ENCODE data around the gene ASIC4. TPM values are rescaled to one million over a fixed set of nuclear protein-coding genes. Genes with fewer than 3 reads are reported as not detected.
A peak's percentile ranks its signal among the peaks of the same experiment; 100 is the strongest.

Gene ASIC4
- total and polyA plus RNA-seq, 2 of the 13 experiments (the other 11 are each of a cell fraction or from before 2014, with no cell fraction given) = 0.03 TPM; not detected in 1

DNA sequence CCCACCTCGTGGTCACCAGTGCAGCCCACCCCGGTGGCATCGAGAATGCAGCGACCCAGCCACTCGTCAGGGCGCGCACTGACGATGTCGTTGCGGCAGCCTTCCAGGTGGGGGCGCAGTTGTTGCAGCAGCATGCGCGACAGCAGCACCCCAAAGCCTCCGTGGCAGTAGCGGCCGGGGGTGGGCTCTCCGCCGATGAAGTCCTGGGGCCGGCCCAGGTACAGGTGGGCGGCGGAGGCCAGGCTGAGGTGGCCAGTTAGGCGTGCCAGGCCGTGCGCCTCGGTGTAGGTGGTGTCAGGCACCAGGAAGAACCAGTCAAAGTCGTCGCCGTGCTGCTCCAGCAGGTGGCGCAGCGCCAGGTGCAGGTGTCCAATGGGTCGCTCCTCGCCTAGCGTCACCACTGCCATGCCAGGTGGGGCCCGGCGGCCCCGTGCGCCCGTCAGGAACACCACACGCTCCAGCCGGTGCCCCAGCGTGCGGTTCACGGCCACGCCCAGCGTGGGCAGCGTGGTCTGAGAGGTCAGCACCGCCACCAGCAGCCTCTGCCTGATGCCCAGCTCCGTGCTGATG lies 27.4 kb downstream of the ASIC4 start (continued):
- TF ChIP-seq, protein P1, sequence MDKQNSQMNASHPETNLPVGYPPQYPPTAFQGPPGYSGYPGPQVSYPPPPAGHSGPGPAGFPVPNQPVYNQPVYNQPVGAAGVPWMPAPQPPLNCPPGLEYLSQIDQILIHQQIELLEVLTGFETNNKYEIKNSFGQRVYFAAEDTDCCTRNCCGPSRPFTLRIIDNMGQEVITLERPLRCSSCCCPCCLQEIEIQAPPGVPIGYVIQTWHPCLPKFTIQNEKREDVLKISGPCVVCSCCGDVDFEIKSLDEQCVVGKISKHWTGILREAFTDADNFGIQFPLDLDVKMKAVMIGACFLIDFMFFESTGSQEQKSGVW (CRISPR knock-in tag; IDR thresholded peaks at IDR 0.05; ENCODE audit: borderline replicate concordance) = no peak
- TF ChIP-seq ZNF749 (CRISPR knock-in tag; IDR thresholded peaks at IDR 0.05; ENCODE audit: borderline replicate concordance) (peak; percentile 71; the same call in 1 of the 2 replicates), ZNF615 (CRISPR knock-in tag; IDR thresholded peaks at IDR 0.05; ENCODE audit: borderline replicate concordance) (no peak), ZNF550 (CRISPR knock-in tag; IDR thresholded peaks at IDR 0.05; ENCODE audit: borderline replicate concordance) (no peak), ZNF468 (CRISPR knock-in tag; IDR thresholded peaks at IDR 0.05) (no peak), MAF1 (CRISPR knock-in tag; IDR thresholded peaks at IDR 0.05; ENCODE audit: borderline replicate concordance) (no peak)
- TF ChIP-seq, protein P2, sequence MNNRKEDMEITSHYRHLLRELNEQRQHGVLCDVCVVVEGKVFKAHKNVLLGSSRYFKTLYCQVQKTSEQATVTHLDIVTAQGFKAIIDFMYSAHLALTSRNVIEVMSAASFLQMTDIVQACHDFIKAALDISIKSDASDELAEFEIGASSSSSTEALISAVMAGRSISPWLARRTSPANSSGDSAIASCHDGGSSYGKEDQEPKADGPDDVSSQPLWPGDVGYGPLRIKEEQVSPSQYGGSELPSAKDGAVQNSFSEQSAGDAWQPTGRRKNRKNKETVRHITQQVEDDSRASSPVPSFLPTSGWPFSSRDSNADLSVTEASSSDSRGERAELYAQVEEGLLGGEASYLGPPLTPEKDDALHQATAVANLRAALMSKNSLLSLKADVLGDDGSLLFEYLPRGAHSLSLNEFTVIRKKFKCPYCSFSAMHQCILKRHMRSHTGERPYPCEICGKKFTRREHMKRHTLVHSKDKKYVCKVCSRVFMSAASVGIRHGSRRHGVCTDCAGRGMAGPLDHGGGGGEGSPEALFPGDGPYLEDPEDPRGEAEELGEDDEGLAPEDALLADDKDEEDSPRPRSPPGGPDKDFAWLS (CRISPR knock-in tag; IDR thresholded peaks at IDR 0.05; ENCODE audit: borderline replicate concordance) = peak; percentile 91; the same call in 1 of the 2 replicates
- TF ChIP-seq, protein P3, sequence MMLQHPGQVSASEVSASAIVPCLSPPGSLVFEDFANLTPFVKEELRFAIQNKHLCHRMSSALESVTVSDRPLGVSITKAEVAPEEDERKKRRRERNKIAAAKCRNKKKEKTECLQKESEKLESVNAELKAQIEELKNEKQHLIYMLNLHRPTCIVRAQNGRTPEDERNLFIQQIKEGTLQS (CRISPR knock-in tag; IDR thresholded peaks at IDR 0.05) = no peak; the same call in none of the 2 replicates
- TF ChIP-seq, protein P4, sequence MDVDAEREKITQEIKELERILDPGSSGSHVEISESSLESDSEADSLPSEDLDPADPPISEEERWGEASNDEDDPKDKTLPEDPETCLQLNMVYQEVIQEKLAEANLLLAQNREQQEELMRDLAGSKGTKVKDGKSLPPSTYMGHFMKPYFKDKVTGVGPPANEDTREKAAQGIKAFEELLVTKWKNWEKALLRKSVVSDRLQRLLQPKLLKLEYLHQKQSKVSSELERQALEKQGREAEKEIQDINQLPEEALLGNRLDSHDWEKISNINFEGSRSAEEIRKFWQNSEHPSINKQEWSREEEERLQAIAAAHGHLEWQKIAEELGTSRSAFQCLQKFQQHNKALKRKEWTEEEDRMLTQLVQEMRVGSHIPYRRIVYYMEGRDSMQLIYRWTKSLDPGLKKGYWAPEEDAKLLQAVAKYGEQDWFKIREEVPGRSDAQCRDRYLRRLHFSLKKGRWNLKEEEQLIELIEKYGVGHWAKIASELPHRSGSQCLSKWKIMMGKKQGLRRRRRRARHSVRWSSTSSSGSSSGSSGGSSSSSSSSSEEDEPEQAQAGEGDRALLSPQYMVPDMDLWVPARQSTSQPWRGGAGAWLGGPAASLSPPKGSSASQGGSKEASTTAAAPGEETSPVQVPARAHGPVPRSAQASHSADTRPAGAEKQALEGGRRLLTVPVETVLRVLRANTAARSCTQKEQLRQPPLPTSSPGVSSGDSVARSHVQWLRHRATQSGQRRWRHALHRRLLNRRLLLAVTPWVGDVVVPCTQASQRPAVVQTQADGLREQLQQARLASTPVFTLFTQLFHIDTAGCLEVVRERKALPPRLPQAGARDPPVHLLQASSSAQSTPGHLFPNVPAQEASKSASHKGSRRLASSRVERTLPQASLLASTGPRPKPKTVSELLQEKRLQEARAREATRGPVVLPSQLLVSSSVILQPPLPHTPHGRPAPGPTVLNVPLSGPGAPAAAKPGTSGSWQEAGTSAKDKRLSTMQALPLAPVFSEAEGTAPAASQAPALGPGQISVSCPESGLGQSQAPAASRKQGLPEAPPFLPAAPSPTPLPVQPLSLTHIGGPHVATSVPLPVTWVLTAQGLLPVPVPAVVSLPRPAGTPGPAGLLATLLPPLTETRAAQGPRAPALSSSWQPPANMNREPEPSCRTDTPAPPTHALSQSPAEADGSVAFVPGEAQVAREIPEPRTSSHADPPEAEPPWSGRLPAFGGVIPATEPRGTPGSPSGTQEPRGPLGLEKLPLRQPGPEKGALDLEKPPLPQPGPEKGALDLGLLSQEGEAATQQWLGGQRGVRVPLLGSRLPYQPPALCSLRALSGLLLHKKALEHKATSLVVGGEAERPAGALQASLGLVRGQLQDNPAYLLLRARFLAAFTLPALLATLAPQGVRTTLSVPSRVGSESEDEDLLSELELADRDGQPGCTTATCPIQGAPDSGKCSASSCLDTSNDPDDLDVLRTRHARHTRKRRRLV (CRISPR knock-in tag; IDR thresholded peaks at IDR 0.05) = no peak
- TF ChIP-seq, protein P5, sequence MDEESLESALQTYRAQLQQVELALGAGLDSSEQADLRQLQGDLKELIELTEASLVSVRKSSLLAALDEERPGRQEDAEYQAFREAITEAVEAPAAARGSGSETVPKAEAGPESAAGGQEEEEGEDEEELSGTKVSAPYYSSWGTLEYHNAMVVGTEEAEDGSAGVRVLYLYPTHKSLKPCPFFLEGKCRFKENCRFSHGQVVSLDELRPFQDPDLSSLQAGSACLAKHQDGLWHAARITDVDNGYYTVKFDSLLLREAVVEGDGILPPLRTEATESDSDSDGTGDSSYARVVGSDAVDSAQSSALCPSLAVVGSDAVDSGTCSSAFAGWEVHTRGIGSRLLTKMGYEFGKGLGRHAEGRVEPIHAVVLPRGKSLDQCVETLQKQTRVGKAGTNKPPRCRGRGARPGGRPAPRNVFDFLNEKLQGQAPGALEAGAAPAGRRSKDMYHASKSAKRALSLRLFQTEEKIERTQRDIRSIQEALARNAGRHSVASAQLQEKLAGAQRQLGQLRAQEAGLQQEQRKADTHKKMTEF (CRISPR knock-in tag; IDR thresholded peaks at IDR 0.05) = peak; percentile 87

Data from HepG2 (cell line).